ENCODE data around the gene ARMH2.

The ARMH2 gene

GRCh38 chr6:24822696-24823095 is 24.0 kb upstream of the ARMH2 start:
- no peak for FAIRE-seq

DNA sequence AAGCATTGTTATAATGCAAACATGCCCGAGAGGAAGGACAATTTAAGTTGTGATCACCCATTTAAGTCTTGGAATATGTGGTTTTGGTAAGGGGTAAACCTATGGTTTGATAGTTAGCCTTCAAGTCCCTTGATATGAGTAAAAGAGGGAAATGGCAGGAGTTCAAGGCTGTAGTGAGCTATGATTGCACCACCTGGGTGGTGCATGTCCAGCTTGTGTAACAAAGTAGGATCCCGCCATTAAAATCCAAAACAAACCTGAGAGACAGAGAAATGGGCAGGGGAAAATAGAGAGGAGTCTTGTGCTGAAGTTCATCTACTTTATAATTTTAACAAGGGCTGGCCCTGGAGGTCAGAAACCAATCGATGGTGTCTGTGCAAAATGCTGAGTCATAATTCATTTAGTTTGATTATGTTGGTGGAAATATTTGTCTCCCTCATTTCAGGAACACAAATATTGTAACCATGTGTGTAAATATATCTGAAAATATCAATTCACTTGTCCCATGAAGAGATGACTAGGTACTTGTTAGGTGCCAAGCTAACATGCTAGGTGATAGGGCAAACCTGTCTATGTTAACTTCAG is 23.2 kb upstream of the ARMH2 start:
- DNase-seq (ENCODE audit: extremely low spot score, insufficient read length, low read depth) (no peak), FAIRE-seq (no peak)

More at GRCh38 chr6:24822696-24823095, 24.0 kb upstream of the ARMH2 start:
- DNase-seq (ENCODE audit: extremely low spot score, insufficient read length, low read depth): no peak

DNA sequence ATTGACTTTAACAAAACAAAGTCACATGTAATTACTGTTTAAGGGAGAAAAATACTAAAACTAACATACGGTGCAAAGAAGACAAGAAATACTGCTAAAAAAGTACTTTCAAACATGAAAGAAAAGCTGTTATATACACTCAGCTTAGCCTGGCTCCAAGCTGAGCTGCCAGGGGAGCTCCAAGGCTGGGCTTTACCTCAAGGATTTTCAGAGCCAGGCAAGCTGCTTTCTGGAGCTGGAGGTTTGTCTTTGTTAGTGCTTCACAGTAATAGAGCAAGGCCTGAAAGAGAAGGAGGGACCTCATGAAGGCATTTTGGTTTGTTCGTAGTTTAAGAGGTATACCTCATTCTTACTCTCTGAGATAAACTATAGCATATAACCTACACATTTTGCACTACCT is 19.6 kb upstream of the ARMH2 start:
- no peak for DNase-seq (ENCODE audit: extremely low spot score, insufficient read length, low read depth)
- no peak for FAIRE-seq

- FAIRE-seq (no peak), DNase-seq (ENCODE audit: extremely low spot score, insufficient read length, low read depth) (no peak)
Measured at GRCh38 chr6:24809728-24810127, 11.0 kb upstream of the ARMH2 start.

GRCh38 chr6:24807584-24807983 is 8.9 kb upstream of the ARMH2 start:
- DNase-seq (ENCODE audit: extremely low spot score, insufficient read length, low read depth) (no peak), FAIRE-seq (no peak)

GRCh38 chr6:24802271-24803059 is 3.7 kb upstream of the ARMH2 start:
- FAIRE-seq (no peak), DNase-seq (ENCODE audit: extremely low spot score, insufficient read length, low read depth) (no peak)

DNA sequence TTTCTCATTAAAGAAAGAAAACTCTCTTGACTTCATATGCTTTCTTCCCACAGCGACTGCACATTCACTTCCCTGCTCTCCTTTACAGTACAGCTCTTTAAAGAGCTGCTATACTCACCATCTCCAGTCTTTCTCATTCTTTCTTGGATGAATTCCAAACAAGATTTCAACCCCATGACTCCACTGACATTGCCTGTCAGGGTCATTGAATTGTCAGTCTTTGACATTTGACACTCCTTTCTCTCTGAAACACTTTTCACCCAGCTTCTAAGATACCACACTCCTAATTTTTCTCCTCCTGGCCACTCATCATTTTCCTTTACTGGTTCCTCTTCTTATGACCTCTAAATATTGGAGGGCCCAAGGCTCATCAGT is 811 bp upstream of the ARMH2 start:
- FAIRE-seq (no peak), DNase-seq (ENCODE audit: extremely low spot score, insufficient read length, low read depth) (no peak)

- FAIRE-seq (no peak), DNase-seq (ENCODE audit: extremely low spot score, insufficient read length, low read depth) (no peak)
Measured at GRCh38 chr6:24797596-24798216, 1.0 kb downstream of the ARMH2 start.

DNA sequence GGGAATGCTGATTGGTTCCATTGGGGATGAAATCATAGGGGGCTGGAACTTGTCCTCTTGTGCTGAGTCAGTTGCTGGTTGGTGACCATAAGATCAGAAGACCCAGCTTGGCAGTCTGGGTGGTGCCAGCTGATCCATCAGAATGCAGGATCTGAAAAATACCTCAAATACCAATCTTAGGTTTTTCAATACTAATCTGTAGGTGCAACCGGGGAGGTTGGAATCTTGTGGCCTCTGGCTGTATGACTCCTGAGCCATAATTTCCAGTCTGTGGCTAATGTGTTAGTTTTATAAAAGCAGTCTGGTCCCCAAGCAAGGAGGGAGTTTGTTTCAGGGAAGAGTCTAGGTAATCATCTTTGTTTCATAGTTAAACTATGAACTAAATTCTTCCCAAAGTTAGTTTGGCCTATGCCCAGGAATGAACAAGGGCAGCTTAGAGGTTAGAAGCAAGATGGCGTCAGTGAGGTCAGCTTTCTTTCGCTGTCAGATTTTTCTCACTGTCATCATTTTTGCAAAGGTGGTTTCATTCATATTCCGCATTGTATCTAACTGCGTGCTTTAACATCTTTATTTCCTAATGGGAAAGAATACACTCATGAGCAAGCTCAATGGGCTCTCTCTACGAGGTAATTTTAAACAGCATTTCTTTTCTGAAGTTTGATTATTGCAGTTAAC is 2.0 kb downstream of the ARMH2 start:
- no peak for DNase-seq (ENCODE audit: extremely low spot score, insufficient read length, low read depth)
- no peak for FAIRE-seq

GRCh38 chr6:24795106-24795505 is 3.6 kb downstream of the ARMH2 start:
- FAIRE-seq (no peak), DNase-seq (ENCODE audit: extremely low spot score, insufficient read length, low read depth) (no peak)

DNA sequence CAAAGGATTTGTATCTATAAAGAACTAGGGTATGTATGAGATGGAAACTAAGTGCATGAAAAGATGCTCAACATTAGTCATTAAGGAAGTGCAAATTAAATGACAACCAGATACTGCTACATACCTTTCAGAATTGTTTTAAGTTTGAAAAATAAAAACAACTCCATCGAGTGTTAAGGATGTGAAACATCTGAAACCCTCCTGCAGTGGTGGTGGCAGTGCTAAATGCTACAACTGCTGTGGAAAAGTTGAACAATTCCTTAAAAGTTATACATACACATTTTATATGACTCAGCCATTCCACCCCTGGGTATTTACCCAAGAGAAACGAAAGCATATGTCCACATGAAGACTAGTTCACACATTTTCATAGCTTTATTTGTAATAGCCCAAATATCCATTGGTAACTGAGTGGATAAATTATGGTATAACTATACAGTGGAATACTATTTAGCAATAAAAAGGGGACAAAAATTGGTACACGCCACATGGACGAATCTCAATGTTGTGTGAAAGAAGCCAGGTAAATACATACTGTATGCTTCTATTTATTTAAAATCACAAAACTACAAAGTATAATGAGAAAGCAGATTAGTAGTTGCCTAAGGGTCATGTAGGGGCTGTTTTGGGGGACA is 10.6 kb downstream of the ARMH2 start:
- FAIRE-seq: no peak

GRCh38 chr6:24780206-24780605 is 18.5 kb downstream of the ARMH2 start:
- FAIRE-seq (no peak), DNase-seq (ENCODE audit: extremely low spot score, insufficient read length, low read depth) (no peak)

More for the DNA sequence above, 10.6 kb downstream of the ARMH2 start:
- no peak for DNase-seq (ENCODE audit: extremely low spot score, insufficient read length, low read depth)

DNA sequence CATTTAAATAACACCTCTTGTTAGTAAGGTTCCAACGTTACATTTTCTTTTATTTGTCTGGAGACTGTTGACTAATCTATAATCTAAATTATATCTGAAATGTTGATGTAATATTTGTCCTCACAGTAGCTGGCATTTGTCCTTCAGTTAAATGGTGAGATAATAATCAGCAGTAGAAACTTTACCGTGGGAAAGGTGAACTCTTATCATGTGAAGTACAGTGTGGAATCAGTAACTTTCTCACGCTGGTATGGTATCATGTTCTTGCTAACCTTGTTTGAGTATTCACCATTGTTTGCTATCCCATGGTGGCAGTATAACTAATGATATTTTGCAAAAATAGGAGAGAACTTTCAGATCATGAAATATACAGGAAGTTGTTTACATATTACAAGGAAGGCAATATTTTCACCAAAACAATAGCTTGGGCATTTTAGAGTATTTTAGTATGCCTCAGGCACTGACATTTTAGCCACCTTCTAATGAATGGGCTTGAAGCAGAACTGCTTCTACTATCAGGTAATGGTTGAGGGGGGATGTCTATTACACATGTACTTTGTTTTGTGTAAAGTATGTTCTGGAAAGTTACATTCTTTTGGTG is 19.2 kb downstream of the ARMH2 start:
- FAIRE-seq (peak; percentile 69), DNase-seq (ENCODE audit: extremely low spot score, insufficient read length, low read depth) (no peak)

DNA sequence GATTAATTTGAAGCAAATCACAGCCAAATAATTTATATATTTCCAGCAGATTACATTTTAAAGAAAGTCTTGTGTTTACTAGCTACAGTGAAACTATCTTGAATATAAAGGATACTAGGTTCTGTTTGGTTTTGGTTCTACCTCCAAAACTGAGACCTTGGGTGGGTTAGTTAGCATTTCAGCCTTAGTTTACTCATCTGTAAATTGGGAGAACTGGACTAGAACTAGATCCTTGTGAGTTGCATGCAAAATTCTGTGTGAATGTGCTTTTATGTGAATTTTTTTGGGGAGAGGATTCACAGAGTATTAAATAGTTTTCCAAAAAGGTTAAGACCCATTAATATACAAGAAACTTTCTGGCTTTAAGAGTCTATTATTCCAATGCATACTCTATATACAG is 19.8 kb downstream of the ARMH2 start:
- DNase-seq (ENCODE audit: extremely low spot score, insufficient read length, low read depth) (no peak), FAIRE-seq (no peak)

DNA sequence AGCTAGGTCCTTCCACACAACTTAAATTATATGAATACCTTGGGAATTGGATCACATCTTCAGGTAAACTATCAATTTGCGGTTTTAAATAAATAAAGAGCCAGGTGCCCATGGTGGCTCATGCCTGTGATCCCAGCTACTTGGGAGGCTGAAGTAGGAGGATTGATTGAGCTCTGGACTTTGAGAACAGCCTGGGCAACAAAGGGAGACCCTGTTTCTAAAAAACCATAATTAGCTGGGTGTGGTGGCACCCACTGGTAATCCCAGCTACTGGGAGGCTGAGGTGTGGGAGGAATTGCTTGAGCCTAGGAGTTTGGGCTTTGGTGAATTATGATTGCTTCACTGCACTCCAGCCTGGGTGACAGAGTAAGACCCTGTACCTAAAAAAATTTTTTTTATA is 20.6 kb downstream of the ARMH2 start:
- DNase-seq (ENCODE audit: extremely low spot score, insufficient read length, low read depth): no peak
- no peak for FAIRE-seq

DNA sequence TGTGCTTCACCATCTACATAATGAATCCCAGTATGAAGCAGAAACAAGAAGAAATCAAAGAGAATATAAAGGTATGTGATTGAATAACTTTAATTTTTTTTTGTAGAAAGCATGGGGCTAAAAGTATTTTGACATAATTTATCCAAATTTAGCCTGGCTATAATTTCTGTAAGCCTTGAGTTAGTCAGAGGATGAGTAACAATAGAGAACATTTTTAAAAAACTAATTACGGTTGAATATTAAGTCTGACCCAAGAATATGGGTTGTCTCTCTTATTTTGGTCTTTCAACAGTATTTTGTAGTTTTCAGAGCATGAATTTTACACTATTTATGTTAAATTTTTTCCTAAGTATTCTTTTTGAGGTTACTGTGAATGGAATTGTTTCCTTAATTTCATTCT is 21.5 kb downstream of the ARMH2 start:
- DNase-seq (ENCODE audit: extremely low spot score, insufficient read length, low read depth): no peak
- FAIRE-seq: no peak

GRCh38 chr6:24775520-24776058 is 23.1 kb downstream of the ARMH2 start:
- FAIRE-seq (peak; percentile 49), DNase-seq (ENCODE audit: extremely low spot score, insufficient read length, low read depth) (no peak)

DNA sequence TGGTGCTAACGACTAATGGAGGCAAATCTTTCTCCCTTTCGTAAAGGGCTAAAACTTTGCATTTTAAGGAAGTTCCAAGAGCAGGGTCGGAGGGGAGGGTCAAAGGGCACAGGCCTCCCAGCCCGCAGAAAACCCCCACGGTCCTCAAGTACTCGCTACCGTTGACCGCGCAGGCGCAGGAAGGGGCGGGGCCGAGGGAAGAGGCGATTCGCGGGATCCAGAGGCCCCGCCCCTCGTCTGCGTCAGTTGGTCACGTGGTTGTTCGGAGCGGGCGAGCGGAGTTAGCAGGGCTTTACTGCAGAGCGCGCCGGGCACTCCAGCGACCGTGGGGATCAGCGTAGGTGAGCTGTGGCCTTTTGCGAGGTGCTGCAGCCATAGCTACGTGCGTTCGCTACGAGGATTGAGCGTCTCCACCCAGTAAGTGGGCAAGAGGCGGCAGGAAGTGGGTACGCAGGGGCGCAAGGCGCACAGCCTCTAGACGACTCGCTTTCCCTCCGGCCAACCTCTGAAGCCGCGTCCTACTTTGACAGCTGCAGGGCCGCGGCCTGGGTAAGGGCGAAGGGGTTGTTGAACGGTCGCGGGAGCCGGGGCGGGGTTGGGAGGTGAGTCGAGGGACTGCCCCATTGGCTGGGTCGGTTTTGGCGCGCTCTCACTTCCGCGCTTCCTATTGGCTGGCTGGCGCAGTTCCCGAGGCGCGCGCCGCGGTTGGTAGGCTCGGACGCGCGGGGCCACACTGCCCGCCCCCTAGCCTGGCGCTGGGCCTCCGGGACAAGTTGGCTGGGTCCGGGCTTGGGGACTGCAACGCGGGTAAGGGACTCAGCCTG is 23.8 kb downstream of the ARMH2 start, which contains the start of gene GMNN:
GMNN (plus strand) TSS at position 242 of the 824 bp plus-strand sequence. CDS start 2,310 bp downstream, outside the sequence.
- peak; percentile 93 for DNase-seq (ENCODE audit: extremely low spot score, insufficient read length, low read depth)
- peak; percentile 93 for FAIRE-seq

- no peak for DNase-seq (ENCODE audit: extremely low spot score, insufficient read length, low read depth)
- FAIRE-seq: no peak
Measured at GRCh38 chr6:24768361-24768760, 30.4 kb downstream of the ARMH2 start.

Measured in GM18507 (cell line).